Cardiac muscle cell (in vitro differentiated cells and primary cell): Measurements from ENCODE around the gene FKBP8. TPM values are rescaled to one million over a fixed set of nuclear protein-coding genes. Genes with fewer than 3 reads are reported as not detected.
A peak's percentile ranks its signal among the peaks of the same experiment; 100 is the strongest.

Experiments used
- DNase-seq, 2 donors: peaks; one replicate each; pipeline versions ENCODE4 v3.0.0 to v3.0.0-alpha.2; 2010 to 2017; ENCODE audit warnings: low read depth in 1 of 2, low spot score in 1 of 2
- H3K27ac ChIP-seq: fragments of 200-600 bp; sonication (generic); 2 replicates; pipeline ENCODE4 v1.5.1; 2016
- H3K27me3 ChIP-seq: fragments of 200-600 bp; sonication (generic); 2 replicates; pipeline ENCODE4 v1.6.0; 2016; ENCODE audit warnings: control low read depth
- H3K36me3 ChIP-seq: fragments of 200-600 bp; sonication (generic); 2 replicates; pipeline ENCODE4 v1.5.1; 2016; ENCODE audit warnings: control low read depth
- H3K4me1 ChIP-seq: fragments of 200-600 bp; sonication (generic); 2 replicates; pipeline ENCODE4 v1.8.1; 2017; ENCODE audit warnings: low read depth, mild to moderate bottlenecking, mixed run types
- H3K4me3 ChIP-seq: fragments of 200-600 bp; sonication (generic); 2 replicates; pipeline ENCODE4 v1.5.1; 2016; ENCODE audit warnings: mild to moderate bottlenecking
- H3K9me3 ChIP-seq: fragments of 200-600 bp; sonication (generic); 2 replicates; pipeline ENCODE4 v1.5.1; 2017; ENCODE audit warnings: low read depth, mild to moderate bottlenecking, control low read depth
- polyA plus RNA-seq: library from polyadenylated mRNA; unstranded; fragments of >200 nt; fragmentation: Nextera tagmentation; extraction: Ambion mirVana; gene quantifications from 2 replicates; pipeline ENCODE4 v1.2.1, GENCODE V29; 2016
- total RNA-seq: library from RNA; depleted of rRNA; stranded (reverse); fragments of >200 nt; gene quantifications from 2 replicates; pipeline ENCODE4 v1.2.3, GENCODE V29; 2016
- TF ChIP-seq, protein P1 (sequence below): IDR thresholded peaks from 2 replicates; pipeline ENCODE4 v1.5.1; 2012; ENCODE audit warnings: low read depth, mild to moderate bottlenecking, low read length

FKBP8 gene
- total and polyA plus RNA-seq, 2 experiments from 2014 or later = 398 to 568 TPM

DNA sequence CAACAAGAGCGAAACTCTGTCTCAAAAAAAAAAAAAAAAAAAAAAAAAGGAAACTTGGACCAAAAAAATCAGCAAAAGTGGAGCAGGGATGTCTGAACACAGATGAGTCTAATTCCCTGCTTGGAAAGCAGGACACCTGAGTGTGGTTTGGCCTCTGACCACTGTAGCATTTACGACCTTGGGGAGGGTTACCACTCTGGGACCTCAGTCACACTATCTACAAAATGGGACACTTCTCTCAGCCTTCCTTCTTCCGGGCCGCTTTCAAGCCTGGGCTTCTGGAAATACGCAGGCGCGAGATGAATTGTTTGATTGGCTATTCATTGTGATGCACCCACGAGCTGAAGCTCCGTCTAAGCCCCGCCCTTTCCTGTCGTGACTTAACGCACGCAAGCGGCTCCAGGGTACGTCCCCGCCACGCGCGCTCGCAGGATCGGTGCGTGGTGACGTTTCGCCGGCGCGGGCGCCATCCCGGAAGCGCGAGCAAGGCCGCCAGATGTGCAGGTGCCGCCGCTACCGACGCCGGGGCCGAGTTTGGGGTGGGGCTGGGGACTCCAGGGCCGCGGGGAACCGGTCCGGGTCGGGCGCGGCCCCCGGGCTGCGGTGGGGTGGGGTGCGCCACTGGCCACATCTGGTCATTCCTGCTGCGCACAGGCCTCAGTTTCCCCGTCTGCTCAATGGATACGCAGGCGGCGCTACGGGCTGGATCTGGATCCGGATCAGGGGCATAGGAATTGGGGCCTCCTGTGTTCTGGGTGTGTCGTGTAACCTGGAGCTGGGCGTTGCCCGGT is 14.2 kb upstream of the FKBP8 start, which contains the start of gene KXD1:
Gene KXD1, plus strand, starts transcription at position 460 of the 791 bp plus-strand sequence. CDS start 4,187 bp downstream, outside the sequence.
- TF ChIP-seq, protein P1, sequence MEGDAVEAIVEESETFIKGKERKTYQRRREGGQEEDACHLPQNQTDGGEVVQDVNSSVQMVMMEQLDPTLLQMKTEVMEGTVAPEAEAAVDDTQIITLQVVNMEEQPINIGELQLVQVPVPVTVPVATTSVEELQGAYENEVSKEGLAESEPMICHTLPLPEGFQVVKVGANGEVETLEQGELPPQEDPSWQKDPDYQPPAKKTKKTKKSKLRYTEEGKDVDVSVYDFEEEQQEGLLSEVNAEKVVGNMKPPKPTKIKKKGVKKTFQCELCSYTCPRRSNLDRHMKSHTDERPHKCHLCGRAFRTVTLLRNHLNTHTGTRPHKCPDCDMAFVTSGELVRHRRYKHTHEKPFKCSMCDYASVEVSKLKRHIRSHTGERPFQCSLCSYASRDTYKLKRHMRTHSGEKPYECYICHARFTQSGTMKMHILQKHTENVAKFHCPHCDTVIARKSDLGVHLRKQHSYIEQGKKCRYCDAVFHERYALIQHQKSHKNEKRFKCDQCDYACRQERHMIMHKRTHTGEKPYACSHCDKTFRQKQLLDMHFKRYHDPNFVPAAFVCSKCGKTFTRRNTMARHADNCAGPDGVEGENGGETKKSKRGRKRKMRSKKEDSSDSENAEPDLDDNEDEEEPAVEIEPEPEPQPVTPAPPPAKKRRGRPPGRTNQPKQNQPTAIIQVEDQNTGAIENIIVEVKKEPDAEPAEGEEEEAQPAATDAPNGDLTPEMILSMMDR = no peak
- H3K4me3 ChIP-seq = peak within 1 kb of the TSS; percentile 55

DNA sequence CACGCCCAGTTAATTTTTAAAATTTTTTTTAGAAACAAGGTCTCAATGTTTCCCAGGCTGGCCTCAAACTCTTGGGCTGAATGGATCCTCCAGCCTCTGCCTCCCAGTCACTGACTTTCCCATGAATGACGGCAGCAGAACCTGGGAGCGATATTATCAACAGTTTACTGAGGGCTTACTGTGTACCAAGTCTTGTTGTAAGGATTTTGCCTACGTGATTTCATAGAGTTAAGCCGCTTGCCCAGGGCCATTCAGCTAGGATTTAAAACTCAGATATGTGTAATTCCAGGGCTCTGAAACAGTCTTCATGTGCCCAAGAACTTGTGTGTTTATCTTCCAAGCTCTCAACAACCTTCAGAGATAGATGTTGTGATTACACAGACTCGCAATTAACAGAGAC is 8.3 kb upstream of the FKBP8 start:
- Histone ChIP-seq H3K4me3 (no peak overlapping the region), H3K4me1 (no peaks in the 10 kb centered on the region), H3K9me3 (no peaks in the 10 kb centered on the region), H3K27ac (no peak overlapping the region), H3K36me3 (no peaks in the 10 kb centered on the region), H3K27me3 (no peaks in the 10 kb centered on the region)
- DNase-seq = no peak
- TF ChIP-seq, protein P1 = no peak

More for the DNA sequence above, 14.2 kb upstream of the FKBP8 start, which contains the start of gene KXD1:
- Histone ChIP-seq H3K36me3 (no peaks in the 10 kb centered on the region), H3K4me1 (peaks cover 3% of the 10 kb centered on the region), H3K9me3 (no peaks in the 10 kb centered on the region), H3K27ac (peak within 1 kb of the TSS; percentile 33), H3K27me3 (no peaks in the 10 kb centered on the region)
- DNase-seq = peak; percentile 96 to 99

DNA sequence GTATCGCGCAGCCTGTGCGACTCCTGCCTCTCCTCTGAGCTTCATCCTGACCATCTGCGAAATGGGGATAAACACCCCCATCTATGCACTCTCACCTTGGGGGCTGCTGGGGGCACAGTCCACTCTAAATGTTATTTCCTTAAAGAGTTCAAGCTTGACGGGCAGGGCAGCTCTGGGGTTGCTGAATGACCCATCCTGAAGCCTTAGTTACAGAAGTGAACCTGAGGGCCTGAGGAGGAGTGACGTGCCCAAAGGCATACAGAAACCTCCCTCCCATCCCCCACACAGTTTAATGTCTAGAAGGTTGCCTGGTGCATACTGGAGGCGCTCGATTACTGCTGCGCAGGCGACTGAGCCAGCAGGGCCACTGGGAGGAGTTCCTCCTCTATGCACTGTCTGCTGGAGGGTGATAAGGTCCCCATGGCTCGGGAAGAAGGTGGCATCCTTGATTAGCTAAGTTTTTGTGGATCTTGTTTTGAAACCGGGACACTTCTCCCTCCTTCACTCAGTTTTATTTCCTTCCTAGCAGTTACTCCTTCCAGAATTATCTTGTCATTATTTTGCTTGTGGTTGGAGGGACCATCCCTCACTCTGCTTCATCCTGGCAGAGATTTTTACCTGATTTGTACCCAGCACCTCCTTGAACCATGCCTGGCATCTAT is 572 bp upstream of the FKBP8 start:
- no peaks in the 10 kb centered on the region for H3K27me3 ChIP-seq
- TF ChIP-seq, protein P1 = no peak
- H3K4me1 ChIP-seq = peaks cover 3% of the 10 kb centered on the region
- no peaks in the 10 kb centered on the region for H3K9me3 ChIP-seq
- DNase-seq = peak; percentile 32 to 72
- peaks cover 21% of the 10 kb centered on the region for H3K36me3 ChIP-seq
- H3K27ac ChIP-seq = no peak overlapping the region
- H3K4me3 ChIP-seq = peak overlapping the region; percentile 97

DNA sequence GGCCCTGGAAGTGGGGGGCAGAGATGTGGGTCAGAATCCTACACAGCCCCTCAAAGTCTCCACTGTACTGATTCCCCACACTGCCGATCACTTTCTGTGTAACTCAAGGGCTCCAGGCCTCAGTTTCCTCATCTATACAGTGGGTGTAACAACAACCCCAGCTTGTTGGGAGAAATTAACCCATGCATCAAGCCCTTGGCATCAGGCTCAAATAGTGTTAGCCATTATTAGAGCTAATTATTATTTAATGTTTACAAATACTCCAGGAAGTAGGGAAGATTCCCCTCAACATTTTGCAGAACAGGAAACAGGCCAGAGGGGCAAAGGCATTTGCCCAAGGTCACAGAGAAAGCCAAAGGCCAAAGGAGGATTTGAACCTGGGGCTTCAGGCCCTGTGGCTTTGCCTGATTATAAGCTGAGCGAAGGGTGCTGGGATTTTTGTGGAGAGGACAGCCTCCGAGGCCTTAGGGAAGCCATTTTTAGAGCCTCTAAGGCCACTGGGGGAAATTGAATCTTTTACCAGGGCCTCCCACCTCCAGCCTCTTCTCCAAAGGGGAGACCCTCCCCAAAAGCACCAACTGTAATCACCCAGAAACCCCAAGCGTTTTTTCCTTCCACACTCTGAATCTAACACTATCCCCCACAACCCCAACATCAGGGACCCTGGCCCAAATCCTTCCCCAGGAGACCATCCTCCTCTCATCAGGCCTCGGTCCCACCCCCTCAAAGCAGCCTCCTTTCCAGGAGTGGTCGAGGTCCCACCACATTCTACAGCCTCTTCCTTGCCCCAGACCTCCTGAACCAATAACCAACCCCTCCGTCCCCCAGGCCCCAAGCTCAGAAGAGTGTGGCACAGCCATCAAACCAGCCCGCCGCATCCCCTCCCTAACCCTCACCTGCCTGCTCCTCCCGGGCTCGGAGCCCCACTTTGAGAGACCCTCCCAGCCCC is 1.1 kb downstream of the FKBP8 start:
- H3K9me3 ChIP-seq = no peaks in the 10 kb centered on the region
- H3K27ac ChIP-seq = peak overlapping the region; percentile 85
- H3K4me1 ChIP-seq = peaks cover 3% of the 10 kb centered on the region
- peak in 1 of 2 donors; percentile 58 for DNase-seq
- peak overlapping the region; percentile 97 for H3K4me3 ChIP-seq
- TF ChIP-seq, protein P1 = no peak
- peaks cover 26% of the 10 kb centered on the region for H3K36me3 ChIP-seq
- no peaks in the 10 kb centered on the region for H3K27me3 ChIP-seq
